HuH-7 (cell line): ENCODE data around the gene KRTAP4-6.
"Not testable (repeated sequence)": the region's sequence is repeated elsewhere in the genome, so short reads cannot be mapped to it uniquely, and the experiment has no call there.

Source experiments
- DNase-seq: peaks from one replicate; pipeline ENCODE4 v3.0.0; 2011; ENCODE audit warnings: low spot score

Gene KRTAP4-6

GRCh38 chr17:41107941-41108450, 32.3 kb downstream of the KRTAP4-6 start:
- no peak for DNase-seq

GRCh38 chr17:41105347-41105746, 35.0 kb downstream of the KRTAP4-6 start, which contains the start of gene KRTAP4-9:
Gene KRTAP4-9 (plus strand): TSS chr17:41105389. CDS start chr17:41105389, 0 bp downstream.
- not testable (repeated sequence) for DNase-seq

- not testable (repeated sequence) for DNase-seq
Observed at GRCh38 chr17:41104386-41105038, 35.8 kb downstream of the KRTAP4-6 start.

GRCh38 chr17:41103896-41104295, 36.4 kb downstream of the KRTAP4-6 start:
- DNase-seq = no peak

GRCh38 chr17:41101586-41102259, 38.6 kb downstream of the KRTAP4-6 start, which contains the start of gene KRTAP4-16:
Gene KRTAP4-16 (minus strand): TSS chr17:41102209. CDS start chr17:41102209, 0 bp downstream.
- DNase-seq = no peak

GRCh38 chr17:41099682-41100480, 40.5 kb downstream of the KRTAP4-6 start:
- DNase-seq = not testable (repeated sequence)

GRCh38 chr17:41098481-41098880, 41.9 kb downstream of the KRTAP4-6 start:
- DNase-seq = no peak

- no peak for DNase-seq
Observed at GRCh38 chr17:41098042-41098441, 42.3 kb downstream of the KRTAP4-6 start, which contains the start of gene KRTAP4-8. Gene KRTAP4-8 (minus strand): TSS chr17:41098142. CDS start chr17:41098084, 58 bp downstream.

GRCh38 chr17:41096055-41096454, 44.3 kb downstream of the KRTAP4-6 start:
- DNase-seq = no peak
